HG03039 (cell line): ENCODE results near the gene AKT3.
"Not testable (repeated sequence)": the region's sequence is repeated elsewhere in the genome, so short reads cannot be mapped to it uniquely, and the experiment has no call there.

Experiments
- ATAC-seq: cut with Tn5 transposase; IDR thresholded peaks from one replicate; pipeline ENCODE4 v1.9.1; 2021; ENCODE audit warnings: mild to moderate bottlenecking, moderate library complexity; ENCODE audit not compliant: unreplicated experiment

AKT3 gene

DNA sequence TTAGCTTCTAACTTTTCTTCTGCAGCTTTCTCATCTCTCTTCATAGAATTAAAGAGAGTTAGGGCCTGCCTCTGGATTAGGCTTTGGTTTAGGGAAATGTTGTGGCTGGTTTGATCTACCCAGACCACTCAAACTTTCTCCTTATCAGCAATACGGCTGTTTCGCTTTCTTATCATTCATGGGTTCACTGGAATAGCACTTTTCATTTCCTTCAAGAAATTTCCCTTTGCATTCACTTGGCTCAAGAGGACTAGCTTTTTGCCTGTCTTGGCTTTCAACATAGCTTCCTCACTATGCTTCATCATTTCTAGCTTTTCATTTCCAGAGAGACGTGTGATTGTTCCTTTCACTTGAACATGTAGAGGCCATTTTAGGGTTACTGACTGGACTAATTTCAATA is 59.6 kb downstream of the AKT3 start:
- ATAC-seq: no peak

- no peak for ATAC-seq
Measured at GRCh38 chr1:243786531-243786930, 63.5 kb downstream of the AKT3 start.

DNA sequence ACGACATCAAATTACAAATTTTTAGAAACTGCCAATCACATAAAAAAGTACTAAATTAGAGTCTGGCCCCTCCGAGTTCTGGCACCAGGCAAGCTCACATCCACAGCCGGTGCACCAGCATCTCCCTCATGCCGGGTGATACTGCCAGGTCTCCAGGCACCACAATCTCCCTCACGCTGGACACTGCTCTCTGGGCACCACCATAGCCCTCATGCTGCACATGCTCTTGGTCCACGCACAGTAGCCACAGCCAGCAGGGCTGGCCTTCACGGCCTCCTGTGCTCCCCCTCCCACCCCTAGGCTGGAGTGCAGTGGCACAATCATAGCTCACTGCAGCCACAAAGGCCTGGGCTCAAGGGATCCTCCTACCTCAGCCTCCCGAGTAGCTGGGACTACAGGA is 65.5 kb downstream of the AKT3 start:
- no peak for ATAC-seq

- no peak for ATAC-seq
Measured at GRCh38 chr1:243783714-243784113, 66.3 kb downstream of the AKT3 start.

GRCh38 chr1:243772361-243773050 is 77.5 kb downstream of the AKT3 start:
- not testable (repeated sequence) for ATAC-seq

- ATAC-seq: no peak
Measured at GRCh38 chr1:243770860-243771259, 79.2 kb downstream of the AKT3 start.

- no peak for ATAC-seq
Measured at GRCh38 chr1:243765676-243766075, 84.4 kb downstream of the AKT3 start.

DNA sequence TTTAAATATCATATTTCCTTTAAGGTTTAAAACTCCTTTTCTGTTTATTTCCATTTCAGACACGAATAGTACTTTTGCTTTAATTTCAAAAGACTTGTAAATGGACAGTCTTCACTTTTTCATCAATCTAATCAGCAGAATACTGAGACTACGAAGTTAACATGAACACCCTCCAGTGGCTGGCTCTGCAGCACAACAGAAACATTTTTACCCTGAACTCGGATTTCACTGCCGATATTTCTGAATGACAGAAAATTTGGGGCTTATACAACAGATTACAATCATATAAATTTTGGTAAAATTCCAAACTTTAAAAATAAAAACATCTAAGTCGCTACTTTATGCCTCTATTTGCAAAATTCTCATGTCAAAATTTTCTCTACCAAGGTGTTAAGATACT is 86.2 kb downstream of the AKT3 start:
- ATAC-seq: no peak

DNA sequence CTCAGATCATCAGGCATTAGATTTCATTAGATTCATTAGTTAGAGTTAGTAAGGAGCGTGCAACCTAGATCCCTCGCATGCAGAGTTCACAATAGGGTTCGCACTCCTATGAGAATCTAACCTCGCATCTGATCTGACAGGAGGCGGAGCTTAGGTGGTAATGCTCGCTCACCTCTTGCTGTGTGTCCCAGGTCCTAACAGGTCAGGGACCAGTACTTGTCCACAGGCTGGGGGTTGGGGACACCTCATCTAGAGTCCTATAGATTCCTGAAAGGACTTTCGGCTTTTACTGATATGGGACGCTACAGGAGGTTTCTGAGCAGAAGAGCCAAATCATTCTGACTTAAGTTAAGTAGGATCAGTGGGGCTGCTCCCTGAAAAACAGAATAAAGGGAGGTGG is 91.4 kb downstream of the AKT3 start:
- ATAC-seq: no peak

- no peak for ATAC-seq
Measured at GRCh38 chr1:243756529-243756928, 93.5 kb downstream of the AKT3 start.

- no peak for ATAC-seq
Measured at GRCh38 chr1:243754348-243754747, 95.7 kb downstream of the AKT3 start.

DNA sequence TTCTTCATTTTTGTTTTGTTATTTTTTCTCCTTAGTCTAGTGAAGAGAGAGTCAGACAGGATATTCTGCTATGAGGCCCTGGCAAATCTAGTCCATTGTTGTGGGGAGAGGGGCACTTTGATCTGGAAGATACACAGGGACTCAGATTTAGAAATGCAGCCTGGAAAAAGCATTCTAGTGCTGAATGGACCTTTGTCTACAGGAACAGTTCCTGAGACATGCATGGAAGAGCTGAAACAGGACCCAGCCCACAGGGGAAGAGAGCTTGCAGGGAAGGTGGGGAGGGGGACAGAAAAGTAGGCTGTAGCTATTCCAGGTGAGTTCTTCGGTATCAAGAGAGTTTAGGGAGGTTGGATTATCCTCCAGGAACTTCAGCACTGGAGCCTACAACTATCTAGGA is 98.5 kb downstream of the AKT3 start:
- no peak for ATAC-seq

- peak; percentile 91 for ATAC-seq
Measured at GRCh38 chr1:243748706-243749283, 101.2 kb downstream of the AKT3 start.

GRCh38 chr1:243748227-243748626 is 101.8 kb downstream of the AKT3 start:
- ATAC-seq: no peak

DNA sequence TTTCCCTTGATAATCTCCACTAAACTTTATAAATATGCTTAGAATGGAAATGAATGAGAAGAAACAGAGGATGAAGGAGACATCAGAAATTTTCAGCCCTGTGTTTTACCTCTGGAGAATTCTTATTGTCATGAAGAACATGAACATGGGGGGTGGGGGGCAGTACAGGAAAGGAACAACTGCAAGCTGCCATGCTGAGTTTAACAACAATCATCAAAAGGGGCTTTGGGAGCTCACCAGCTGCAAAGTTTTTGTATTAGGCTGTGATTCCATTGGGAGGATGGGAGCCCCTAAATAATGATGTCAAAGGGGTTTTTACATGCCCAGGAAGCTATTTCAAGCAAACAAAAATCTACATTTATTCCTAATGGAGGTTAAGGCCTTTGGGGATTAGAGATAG is 103.3 kb downstream of the AKT3 start:
- ATAC-seq: no peak

DNA sequence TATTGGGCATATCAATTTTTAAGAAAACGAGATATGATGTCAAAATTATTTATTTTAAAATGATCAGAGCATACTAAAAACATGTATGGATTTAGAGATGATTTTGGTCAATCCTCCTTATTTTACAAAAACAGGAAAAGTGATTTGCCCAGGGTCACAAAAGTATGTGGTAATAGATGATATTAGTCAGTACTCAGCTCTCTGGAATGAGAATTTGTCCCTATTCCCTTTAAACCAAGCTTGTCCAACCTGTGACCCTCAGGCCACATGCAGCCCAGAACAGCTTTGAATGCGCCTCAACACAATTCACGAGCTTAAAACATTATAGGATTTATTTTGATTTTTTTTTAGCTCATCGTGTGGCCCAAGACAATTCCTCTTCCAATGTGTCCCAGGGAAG is 104.7 kb downstream of the AKT3 start:
- no peak for ATAC-seq

DNA sequence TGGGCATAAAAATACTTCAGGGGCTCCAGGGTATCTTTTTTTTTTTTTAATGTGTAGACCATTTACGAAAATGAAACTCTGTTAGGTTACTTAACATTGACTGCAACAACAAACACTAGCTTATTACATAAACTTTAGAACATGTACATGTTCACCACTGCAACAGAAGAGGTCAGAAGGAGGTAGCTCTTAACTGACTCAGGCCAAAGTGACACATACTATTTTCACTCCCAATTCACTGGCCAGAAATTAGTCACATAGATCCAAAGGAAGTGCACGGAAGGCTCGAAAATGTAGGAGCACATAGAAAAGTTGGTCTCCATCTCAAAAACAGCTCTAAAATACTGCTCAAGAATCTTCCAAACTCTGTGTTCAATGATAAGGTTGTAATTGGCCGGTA is 107.2 kb downstream of the AKT3 start:
- no peak for ATAC-seq

GRCh38 chr1:243740255-243740999 is 109.6 kb downstream of the AKT3 start:
- no peak for ATAC-seq

DNA sequence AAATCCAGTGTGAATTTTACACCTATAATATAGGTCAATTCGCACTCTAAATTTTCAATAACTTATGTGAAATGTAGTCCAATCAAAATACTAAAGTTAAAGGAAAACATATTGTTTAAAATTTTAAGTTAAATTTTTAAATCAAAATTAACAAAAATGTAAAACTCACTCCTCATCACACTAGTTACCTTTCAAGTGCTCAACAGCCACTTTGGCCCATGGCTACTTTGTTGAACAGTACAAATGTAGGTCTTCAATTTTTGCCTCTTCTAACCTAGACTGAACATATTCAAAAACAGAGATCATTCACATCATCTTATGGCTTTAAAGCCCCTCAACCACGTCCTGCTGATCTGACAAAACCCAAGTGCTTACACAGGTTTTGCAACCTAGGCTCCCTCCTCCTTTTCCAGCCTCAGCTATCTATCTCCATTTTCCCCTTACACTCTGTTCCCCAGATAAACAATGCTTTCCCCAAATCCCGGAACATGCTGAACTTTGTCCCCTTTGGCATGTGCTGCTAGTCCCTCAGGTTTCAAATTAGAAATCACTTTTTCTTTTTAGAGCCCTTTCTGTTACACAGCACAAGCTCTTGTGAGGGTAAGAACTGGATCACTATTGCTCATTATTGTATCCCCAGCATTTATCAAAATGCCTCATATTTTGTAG is 110.6 kb downstream of the AKT3 start:
- no peak for ATAC-seq

DNA sequence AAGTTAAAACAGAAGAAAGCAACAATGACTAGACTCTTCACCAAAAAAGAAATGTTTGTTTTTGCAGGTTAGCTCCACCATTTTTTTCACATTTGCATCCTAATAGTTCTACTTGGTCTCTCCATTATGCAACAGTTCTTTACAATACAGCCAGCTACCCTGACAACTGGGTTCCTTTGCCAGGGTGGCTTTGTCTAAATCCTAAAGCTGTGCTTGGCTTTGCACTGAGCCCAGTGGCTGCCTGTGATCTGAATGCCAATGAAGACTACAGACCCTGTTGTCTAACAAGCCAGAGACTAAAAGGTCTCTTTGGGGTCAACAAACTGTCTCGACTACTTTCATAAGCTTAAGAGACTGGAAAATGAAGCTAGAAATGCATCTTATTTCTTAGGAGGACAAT is 112.0 kb downstream of the AKT3 start:
- no peak for ATAC-seq

DNA sequence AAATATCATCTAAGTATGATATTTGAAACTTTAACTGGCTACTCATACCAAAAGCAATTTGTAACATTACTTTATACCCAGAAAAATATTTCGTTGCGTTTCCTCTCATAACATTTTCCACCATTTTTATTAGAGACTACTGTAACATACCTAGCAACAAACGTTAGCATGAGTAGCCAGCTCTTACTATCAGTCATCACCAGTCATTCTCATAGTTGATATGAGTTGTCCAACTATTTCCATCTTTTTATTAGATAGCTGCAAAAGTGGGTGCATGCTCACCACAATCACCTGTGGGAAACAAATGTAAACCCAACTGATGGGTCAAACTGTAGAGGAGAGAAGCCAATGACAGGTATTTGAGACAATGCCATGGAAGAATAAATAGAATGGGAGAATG is 114.6 kb downstream of the AKT3 start:
- ATAC-seq: peak; percentile 63

DNA sequence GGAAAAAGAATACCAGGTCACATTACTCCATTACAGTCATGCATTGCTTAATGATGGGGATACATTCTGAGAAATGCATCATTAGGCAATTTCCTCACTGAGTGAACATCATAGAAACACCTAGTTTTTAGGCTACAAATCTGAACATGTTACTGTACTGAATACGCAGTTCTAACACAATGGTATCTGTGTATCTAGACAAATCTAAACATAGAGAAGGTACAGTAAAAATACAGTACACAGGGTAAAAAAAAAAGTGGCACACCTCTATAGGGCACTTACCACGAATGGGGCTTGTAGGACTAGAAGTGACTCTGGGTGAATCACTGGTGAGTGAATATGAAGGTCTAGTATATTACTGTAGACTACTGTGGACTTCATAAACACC is 115.7 kb downstream of the AKT3 start:
- ATAC-seq: no peak
